Measurements from ENCODE around the gene MYRIP. TPM values are rescaled to one million over a fixed set of nuclear protein-coding genes. Genes with fewer than 3 reads are reported as not detected.

The MYRIP gene
- polyA plus RNA-seq, 3 donors, result not detected

DNA sequence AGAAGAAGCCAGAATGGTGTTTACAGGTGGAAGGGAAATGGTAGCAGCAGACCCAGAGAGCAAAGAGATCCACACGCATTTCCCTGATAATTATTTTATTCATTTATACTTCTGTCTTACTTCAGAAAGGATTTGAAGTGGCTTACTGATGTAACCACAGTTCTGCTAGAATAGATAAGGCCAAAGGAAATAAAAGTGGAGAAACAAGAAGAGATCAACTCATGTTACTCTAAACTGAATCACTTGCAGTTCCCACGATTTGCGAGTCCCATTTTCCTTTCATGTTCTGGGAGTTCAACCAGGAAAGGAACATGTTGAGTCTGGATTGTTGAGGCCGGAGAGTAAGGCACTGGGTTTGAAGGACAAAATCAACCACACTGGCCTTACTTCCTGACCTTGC, 151.8 kb downstream of the MYRIP start:
- Histone ChIP-seq H3K9ac (ENCODE audit: insufficient read depth, low read length, poor library complexity, severe bottlenecking) (no peak overlapping the region), H3K27ac (ENCODE audit: low read depth in 1 of 2, low read length in 2 of 2) (no peak overlapping the region), H2AFZ (ENCODE audit: insufficient read depth, low read depth, low read length, poor library complexity, severe bottlenecking) (no peak overlapping the region), H3K36me3 (replicated peaks in 1 of 2; ENCODE audit: control insufficient read depth in 1 of 2, insufficient read depth in 2 of 2, low read length in 2 of 2) (no peaks in the 10 kb centered on the region), H3K4me3 (replicated peaks in 1 of 3; ENCODE audit: low read depth in 2 of 3, low read length in 3 of 3) (no peak overlapping the region), H4K20me1 (ENCODE audit: insufficient read depth, low read length) (no peaks in the 10 kb centered on the region), H3K27me3 (ENCODE audit: control insufficient read depth in 2 of 2, insufficient read depth in 2 of 2, low read length in 2 of 2) (peaks cover 0 to 10% of the 10 kb centered on the region in 2 donors), H3K79me2 (ENCODE audit: insufficient read depth, low read length) (no peaks in the 10 kb centered on the region), H3K4me2 (replicated peaks; ENCODE audit: extremely low read depth, low read length, poor library complexity, severe bottlenecking) (no peak overlapping the region), H3K9me3 (replicated peaks in 1 of 2; ENCODE audit: control insufficient read depth in 1 of 2, insufficient read depth in 1 of 2, low read length in 2 of 2) (no peaks in the 10 kb centered on the region), H3K4me1 (ENCODE audit: control insufficient read depth in 1 of 2, insufficient read depth in 2 of 2, low read length in 2 of 2) (no peaks in the 10 kb centered on the region)
- Mint-ChIP-seq H3K36me3 (no peaks in the 10 kb centered on the region), H3K9me3 (peaks cover 0 to 8% (median 2%) of the 10 kb centered on the region in 7 donors), H3K4me1 (no peaks in the 10 kb centered on the region), H3K27ac (no peak overlapping the region), H3K4me3 (no peak overlapping the region), H3K27me3 (ENCODE audit: low read depth in 3 of 3) (peaks cover 0 to 3% (median 0%) of the 10 kb centered on the region in 3 donors)
- WGBS (ENCODE audit: insufficient coverage), result 0% methylated on average over 2 of the region's 4 CpGs
- TF ChIP-seq, protein P1, sequence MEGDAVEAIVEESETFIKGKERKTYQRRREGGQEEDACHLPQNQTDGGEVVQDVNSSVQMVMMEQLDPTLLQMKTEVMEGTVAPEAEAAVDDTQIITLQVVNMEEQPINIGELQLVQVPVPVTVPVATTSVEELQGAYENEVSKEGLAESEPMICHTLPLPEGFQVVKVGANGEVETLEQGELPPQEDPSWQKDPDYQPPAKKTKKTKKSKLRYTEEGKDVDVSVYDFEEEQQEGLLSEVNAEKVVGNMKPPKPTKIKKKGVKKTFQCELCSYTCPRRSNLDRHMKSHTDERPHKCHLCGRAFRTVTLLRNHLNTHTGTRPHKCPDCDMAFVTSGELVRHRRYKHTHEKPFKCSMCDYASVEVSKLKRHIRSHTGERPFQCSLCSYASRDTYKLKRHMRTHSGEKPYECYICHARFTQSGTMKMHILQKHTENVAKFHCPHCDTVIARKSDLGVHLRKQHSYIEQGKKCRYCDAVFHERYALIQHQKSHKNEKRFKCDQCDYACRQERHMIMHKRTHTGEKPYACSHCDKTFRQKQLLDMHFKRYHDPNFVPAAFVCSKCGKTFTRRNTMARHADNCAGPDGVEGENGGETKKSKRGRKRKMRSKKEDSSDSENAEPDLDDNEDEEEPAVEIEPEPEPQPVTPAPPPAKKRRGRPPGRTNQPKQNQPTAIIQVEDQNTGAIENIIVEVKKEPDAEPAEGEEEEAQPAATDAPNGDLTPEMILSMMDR (IDR thresholded peaks at IDR 0.05), result no peak
- intact Hi-C loops (cut with micrococcal nuclease), result no loop called here
- DNase-seq, result no peak

DNA sequence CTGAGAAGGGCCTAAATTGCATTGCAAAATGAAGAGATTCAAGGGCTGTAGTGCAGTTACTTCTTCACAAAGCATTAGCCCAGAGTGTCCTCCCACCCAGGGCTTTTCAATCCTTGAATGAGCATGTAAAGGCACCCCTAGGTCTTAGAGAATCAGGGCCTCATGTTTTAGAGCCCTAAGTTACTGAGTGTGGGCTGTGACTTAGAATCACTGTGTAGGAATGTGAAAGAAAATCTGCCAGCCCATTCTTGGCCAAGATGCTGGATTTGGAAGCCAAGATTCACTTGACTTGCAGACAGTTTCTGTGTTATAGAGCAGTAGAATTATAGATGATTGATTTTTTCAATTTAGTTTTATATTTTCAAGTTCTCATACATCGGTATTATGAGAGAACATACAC, 153.2 kb downstream of the MYRIP start:
- H3K27ac Mint-ChIP-seq, result no peak overlapping the region
- TF ChIP-seq, protein P1 (IDR thresholded peaks at IDR 0.05), result no peak
- Histone ChIP-seq H3K79me2 (ENCODE audit: insufficient read depth, low read length) (no peaks in the 10 kb centered on the region), H3K9ac (ENCODE audit: insufficient read depth, low read length, poor library complexity, severe bottlenecking) (no peak overlapping the region), H3K4me2 (replicated peaks; ENCODE audit: extremely low read depth, low read length, poor library complexity, severe bottlenecking) (no peak overlapping the region), H2AFZ (ENCODE audit: insufficient read depth, low read depth, low read length, poor library complexity, severe bottlenecking) (no peak overlapping the region), H3K9me3 (replicated peaks in 1 of 2; ENCODE audit: control insufficient read depth in 1 of 2, insufficient read depth in 1 of 2, low read length in 2 of 2) (no peaks in the 10 kb centered on the region), H3K4me3 (replicated peaks in 1 of 3; ENCODE audit: low read depth in 2 of 3, low read length in 3 of 3) (no peak overlapping the region), H3K4me1 (ENCODE audit: control insufficient read depth in 1 of 2, insufficient read depth in 2 of 2, low read length in 2 of 2) (no peaks in the 10 kb centered on the region), H3K27ac (ENCODE audit: low read depth in 1 of 2, low read length in 2 of 2) (no peak overlapping the region), H3K36me3 (replicated peaks in 1 of 2; ENCODE audit: control insufficient read depth in 1 of 2, insufficient read depth in 2 of 2, low read length in 2 of 2) (no peaks in the 10 kb centered on the region), H4K20me1 (ENCODE audit: insufficient read depth, low read length) (no peaks in the 10 kb centered on the region), H3K27me3 (ENCODE audit: control insufficient read depth in 2 of 2, insufficient read depth in 2 of 2, low read length in 2 of 2) (peaks cover 0 to 10% of the 10 kb centered on the region in 2 donors)
- DNase-seq, result no peak
- H3K36me3 Mint-ChIP-seq, result no peaks in the 10 kb centered on the region
- no peaks in the 10 kb centered on the region for H3K4me1 Mint-ChIP-seq
- peaks cover 0 to 7% (median 2%) of the 10 kb centered on the region in 7 donors for H3K9me3 Mint-ChIP-seq
- no peak overlapping the region for H3K4me3 Mint-ChIP-seq
- no CpG with 5 or more reads among the region's 1 CpG for WGBS (ENCODE audit: insufficient coverage)
- intact Hi-C loops (cut with micrococcal nuclease), result no loop called here
- H3K27me3 Mint-ChIP-seq (ENCODE audit: low read depth in 3 of 3), result peaks cover 0 to 3% (median 0%) of the 10 kb centered on the region in 3 donors
